Measurements from ENCODE around the gene OR2AT4.

GRCh38 chr11:75082601-75083216, 14.0 kb downstream of the OR2AT4 start:
- TF ChIP-seq POLR2A (IDR thresholded peaks at IDR 0.05) = no peak
- no peak for TF ChIP-seq CTCF (IDR thresholded peaks at IDR 0.05)

All from body of pancreas (tissue), 4 donors.